SU-DHL-6 (cell line): Measurements from ENCODE around the gene GLYATL3.

Source experiments
- H2AFZ ChIP-seq: fragments of 200-600 bp; sonication (generic); 2 replicates; pipeline ENCODE4 v1.6.1; 2014; ENCODE audit warnings: low read depth, mild to moderate bottlenecking, moderate library complexity, mixed read lengths, antibody characterized with exemption, low read length; ENCODE audit not compliant: severe bottlenecking
- H3F3A ChIP-seq: fragments of 200-600 bp; shearing (Covaris generic); 2 replicates; pipeline ENCODE4 v1.6.0; 2016; ENCODE audit warnings: antibody characterized with exemption, mild to moderate bottlenecking; ENCODE audit not compliant: insufficient read depth
- H3K27ac ChIP-seq: fragments of 200-600 bp; sonication (generic); 2 replicates; pipeline ENCODE4 v1.5.1; 2016; ENCODE audit warnings: low read depth, mild to moderate bottlenecking, low read length, moderate library complexity, mixed read lengths
- H3K27me3 ChIP-seq: fragments of 200-600 bp; sonication (generic), shearing (Covaris generic); 2 replicates; pipeline ENCODE4 v1.6.0; 2014; ENCODE audit warnings: mild to moderate bottlenecking, low read length
- H3K36me3 ChIP-seq: fragments of 200-600 bp; sonication (generic); 2 replicates; pipeline ENCODE4 v1.6.1; 2014; ENCODE audit warnings: mild to moderate bottlenecking, low read length, mixed read lengths
- H3K4me2 ChIP-seq: fragments of 300-600, 200-600 bp; shearing (Covaris generic), sonication (generic); 2 replicates; pipeline ENCODE4 v1.6.0; 2014; ENCODE audit warnings: low read length, low read depth, mild to moderate bottlenecking; ENCODE audit not compliant: poor library complexity, severe bottlenecking
- H3K4me3 ChIP-seq: fragments of 200-600 bp; sonication (generic); 2 replicates; pipeline ENCODE4 v1.5.1; 2014; ENCODE audit warnings: antibody characterized with exemption, low read length, mild to moderate bottlenecking, mixed read lengths; ENCODE audit not compliant: insufficient read depth, poor library complexity, severe bottlenecking
- H3K79me2 ChIP-seq: fragments of 200-600 bp; sonication (generic); 2 replicates; pipeline ENCODE4 v1.6.1; 2014; ENCODE audit warnings: mild to moderate bottlenecking, low read length, moderate library complexity; ENCODE audit not compliant: insufficient read depth
- H3K9ac ChIP-seq: fragments of 200-600 bp; sonication (generic); 2 replicates; pipeline ENCODE4 v1.7.0; 2014; ENCODE audit warnings: mild to moderate bottlenecking, low read length
- H3K9me2 ChIP-seq: fragments of 200-600 bp; sonication (generic); replicated peaks from 2 replicates; pipeline ENCODE4 v1.6.1; 2014; ENCODE audit warnings: low read length; ENCODE audit not compliant: insufficient read depth
- H3K9me3 ChIP-seq: fragments of 200-600 bp; sonication (generic); 2 replicates; pipeline ENCODE4 v1.6.1; 2014; ENCODE audit warnings: low read length, mixed read lengths; ENCODE audit not compliant: insufficient read depth
- H4K20me1 ChIP-seq: fragments of 200-600 bp; sonication (generic); 2 replicates; pipeline ENCODE4 v1.6.1; 2014; ENCODE audit warnings: low read depth, mild to moderate bottlenecking, antibody characterized with exemption, low read length, moderate library complexity, mixed read lengths
- EZH2phosphoT487 ChIP-seq: fragments of 200-600 bp; sonication (generic), shearing (Covaris generic); conservative IDR thresholded peaks from 2 replicates; pipeline ENCODE4 v1.6.1; 2018; ENCODE audit warnings: mild to moderate bottlenecking, antibody characterized with exemption, low read length, moderate library complexity, mixed read lengths
- TF ChIP-seq, protein P1 (sequence below): fragments of 200-600 bp; sonication (generic); IDR thresholded peaks from one replicate; pipeline ENCODE4 v1.5.1; 2017; ENCODE audit warnings: antibody characterized with exemption, mild to moderate bottlenecking, low read length, moderate library complexity; ENCODE audit not compliant: insufficient read depth, poor library complexity, severe bottlenecking

The GLYATL3 gene

DNA sequence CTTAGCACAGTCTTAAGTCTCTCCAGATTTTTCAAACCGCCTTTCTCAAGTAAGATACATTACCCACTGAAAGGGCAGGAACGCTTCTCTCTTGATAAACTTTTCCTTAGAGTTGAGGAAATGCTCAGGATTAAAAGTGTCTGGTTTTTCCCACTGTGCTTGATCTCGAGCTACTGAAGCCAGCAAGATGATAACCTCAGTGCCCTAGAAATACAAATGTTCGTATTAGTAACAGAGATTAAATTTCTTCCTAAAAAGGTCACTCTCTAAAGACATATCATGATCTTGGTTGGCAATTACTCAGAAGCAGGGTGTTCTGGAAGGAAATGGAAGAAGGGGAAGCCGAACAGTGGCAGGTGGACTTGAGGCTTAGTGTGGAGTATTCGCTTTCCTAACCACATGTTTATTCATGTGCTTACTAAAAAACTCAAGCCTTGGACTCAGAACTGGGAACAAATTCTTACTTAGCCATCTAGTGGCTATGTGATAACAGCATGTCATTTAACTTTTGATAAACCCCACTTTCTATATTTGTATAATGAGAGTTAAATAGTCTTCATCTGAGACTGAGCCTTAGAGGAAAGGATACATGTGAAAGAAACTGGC is 70.9 kb downstream of the GLYATL3 start:
- no peak overlapping the region for H2AFZ ChIP-seq
- H3K4me2 ChIP-seq = no peak overlapping the region
- H3K9me2 ChIP-seq = no peaks in the 10 kb centered on the region
- no peaks in the 10 kb centered on the region for H4K20me1 ChIP-seq
- no peaks in the 10 kb centered on the region for H3K79me2 ChIP-seq
- H3K27me3 ChIP-seq = peaks cover 3% of the 10 kb centered on the region; the same call in 1 of the 2 replicates
- H3K36me3 ChIP-seq = no peaks in the 10 kb centered on the region
- no peak overlapping the region for H3K4me3 ChIP-seq
- H3K9me3 ChIP-seq = no peaks in the 10 kb centered on the region
- H3K27ac ChIP-seq = no peak overlapping the region
- H3K9ac ChIP-seq = no peak overlapping the region
- TF ChIP-seq, protein P1, sequence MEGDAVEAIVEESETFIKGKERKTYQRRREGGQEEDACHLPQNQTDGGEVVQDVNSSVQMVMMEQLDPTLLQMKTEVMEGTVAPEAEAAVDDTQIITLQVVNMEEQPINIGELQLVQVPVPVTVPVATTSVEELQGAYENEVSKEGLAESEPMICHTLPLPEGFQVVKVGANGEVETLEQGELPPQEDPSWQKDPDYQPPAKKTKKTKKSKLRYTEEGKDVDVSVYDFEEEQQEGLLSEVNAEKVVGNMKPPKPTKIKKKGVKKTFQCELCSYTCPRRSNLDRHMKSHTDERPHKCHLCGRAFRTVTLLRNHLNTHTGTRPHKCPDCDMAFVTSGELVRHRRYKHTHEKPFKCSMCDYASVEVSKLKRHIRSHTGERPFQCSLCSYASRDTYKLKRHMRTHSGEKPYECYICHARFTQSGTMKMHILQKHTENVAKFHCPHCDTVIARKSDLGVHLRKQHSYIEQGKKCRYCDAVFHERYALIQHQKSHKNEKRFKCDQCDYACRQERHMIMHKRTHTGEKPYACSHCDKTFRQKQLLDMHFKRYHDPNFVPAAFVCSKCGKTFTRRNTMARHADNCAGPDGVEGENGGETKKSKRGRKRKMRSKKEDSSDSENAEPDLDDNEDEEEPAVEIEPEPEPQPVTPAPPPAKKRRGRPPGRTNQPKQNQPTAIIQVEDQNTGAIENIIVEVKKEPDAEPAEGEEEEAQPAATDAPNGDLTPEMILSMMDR = no peak
- no peak for TF ChIP-seq EZH2phosphoT487
- H3F3A ChIP-seq = no peaks in the 10 kb centered on the region

- TF ChIP-seq EZH2phosphoT487 = no peak
- TF ChIP-seq, protein P1 = no peak
These were observed 76.9 kb downstream of the GLYATL3 start for GRCh38 chr6:49576618-49577017.

More at GRCh38 chr6:49576618-49577017, 76.9 kb downstream of the GLYATL3 start:
- H3K9me3 ChIP-seq = no peaks in the 10 kb centered on the region
- no peaks in the 10 kb centered on the region for H4K20me1 ChIP-seq
- no peaks in the 10 kb centered on the region for H3K79me2 ChIP-seq
- no peak overlapping the region for H3K27ac ChIP-seq
- no peak overlapping the region for H3K9ac ChIP-seq
- no peaks in the 10 kb centered on the region for H3F3A ChIP-seq
- H3K27me3 ChIP-seq = no peaks in the 10 kb centered on the region
- H3K36me3 ChIP-seq = no peaks in the 10 kb centered on the region
- H3K4me3 ChIP-seq = no peak overlapping the region
- no peak overlapping the region for H2AFZ ChIP-seq
- no peak overlapping the region for H3K4me2 ChIP-seq
- H3K9me2 ChIP-seq = no peaks in the 10 kb centered on the region
